ENCODE measurements around the gene NOL12. TPM values are rescaled to one million over a fixed set of nuclear protein-coding genes. Genes with fewer than 3 reads are reported as not detected.

NOL12 gene
- total RNA-seq, 1 donor from 2014 or later: 28.2 TPM

DNA sequence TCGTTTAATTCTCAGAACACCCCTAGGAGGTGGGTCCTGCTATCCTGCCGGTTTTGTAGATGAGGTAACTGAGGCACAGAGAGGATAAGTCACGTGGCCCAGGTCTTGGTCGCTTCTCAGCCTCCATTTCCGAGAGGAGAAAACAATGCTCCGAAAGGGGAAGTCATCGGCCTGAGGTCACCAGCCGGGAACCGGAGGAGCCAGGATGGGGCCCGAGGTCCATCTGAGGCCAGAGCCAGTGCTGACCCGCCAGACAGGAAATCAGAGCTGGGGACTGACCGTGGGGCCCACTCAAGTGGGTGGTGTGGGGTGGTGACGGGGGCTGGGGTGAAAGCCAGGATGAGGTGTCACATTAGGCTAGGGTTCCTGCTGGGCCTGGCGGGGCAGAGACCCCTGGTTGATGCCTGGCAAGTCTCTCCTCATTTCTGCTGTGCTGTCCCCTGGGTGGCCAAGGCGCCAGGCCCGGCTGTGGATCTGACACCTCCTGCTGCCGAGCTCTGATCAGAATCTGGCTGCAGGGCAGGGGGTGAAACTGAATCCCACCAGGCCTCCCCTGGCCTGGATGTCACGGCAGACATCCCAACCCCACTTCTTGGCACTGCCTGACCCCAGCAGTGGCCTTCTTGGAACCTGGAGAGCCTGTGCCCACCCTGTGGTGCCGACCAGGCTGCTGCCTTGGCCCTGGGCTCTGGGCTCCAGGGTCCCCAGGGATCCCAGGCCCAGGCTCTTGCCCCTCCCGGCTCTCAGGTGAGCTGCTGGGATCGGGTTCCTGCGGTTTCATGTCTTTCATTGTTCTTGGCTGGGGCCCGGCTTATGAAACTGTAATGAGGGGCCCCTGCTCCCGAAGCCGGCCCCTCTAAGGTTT, 22.7 kb downstream of the NOL12 start:
- intact Hi-C loops (cut with DNase I): no loop called here
- H3K9me3 ChIP-seq: no peaks in the 10 kb centered on the region
- H3K27me3 ChIP-seq: no peaks in the 10 kb centered on the region
- TF ChIP-seq CTCF (IDR thresholded peaks at IDR 0.05): no peak
- TF ChIP-seq POLR2A (IDR thresholded peaks at IDR 0.05): no peak
- TF ChIP-seq POLR2AphosphoS5 (IDR thresholded peaks at IDR 0.05; ENCODE audit: insufficient read depth in 1 of 2, low read depth in 1 of 2): no peak
- H3K36me3 ChIP-seq: no peaks in the 10 kb centered on the region
- DNase-seq (ENCODE audit: extremely low spot score in 2 of 2): no peak
- H3K4me3 ChIP-seq: no peak overlapping the region
- no peak overlapping the region for H3K27ac ChIP-seq
- H3K4me1 ChIP-seq: no peaks in the 10 kb centered on the region

GRCh38 chr22:37709445-37709765, 23.3 kb downstream of the NOL12 start:
- intact Hi-C loops (cut with DNase I): no loop called here
- TF ChIP-seq CTCF (IDR thresholded peaks at IDR 0.05) (no peak), POLR2A (IDR thresholded peaks at IDR 0.05) (no peak), POLR2AphosphoS5 (IDR thresholded peaks at IDR 0.05; ENCODE audit: insufficient read depth in 1 of 2, low read depth in 1 of 2) (no peak)

GRCh38 chr22:37710675-37711074, 24.5 kb downstream of the NOL12 start:
- no peak overlapping the region for H3K4me3 ChIP-seq
- intact Hi-C loops (cut with DNase I): no loop called here
- no peaks in the 10 kb centered on the region for H3K9me3 ChIP-seq
- no peak overlapping the region for H3K27ac ChIP-seq
- H3K4me1 ChIP-seq: no peaks in the 10 kb centered on the region
- no peaks in the 10 kb centered on the region for H3K36me3 ChIP-seq
- H3K27me3 ChIP-seq: no peaks in the 10 kb centered on the region
- TF ChIP-seq POLR2A (IDR thresholded peaks at IDR 0.05) (no peak), CTCF (IDR thresholded peaks at IDR 0.05) (no peak), POLR2AphosphoS5 (IDR thresholded peaks at IDR 0.05; ENCODE audit: insufficient read depth in 1 of 2, low read depth in 1 of 2) (no peak)
- DNase-seq (ENCODE audit: extremely low spot score in 2 of 2): no peak

More at GRCh38 chr22:37709445-37709765, 23.3 kb downstream of the NOL12 start:
- no peaks in the 10 kb centered on the region for H3K4me1 ChIP-seq
- DNase-seq (ENCODE audit: extremely low spot score in 2 of 2): no peak
- H3K4me3 ChIP-seq: no peak overlapping the region
- H3K9me3 ChIP-seq: no peaks in the 10 kb centered on the region
- no peak overlapping the region for H3K27ac ChIP-seq
- H3K36me3 ChIP-seq: no peaks in the 10 kb centered on the region
- no peaks in the 10 kb centered on the region for H3K27me3 ChIP-seq

DNA sequence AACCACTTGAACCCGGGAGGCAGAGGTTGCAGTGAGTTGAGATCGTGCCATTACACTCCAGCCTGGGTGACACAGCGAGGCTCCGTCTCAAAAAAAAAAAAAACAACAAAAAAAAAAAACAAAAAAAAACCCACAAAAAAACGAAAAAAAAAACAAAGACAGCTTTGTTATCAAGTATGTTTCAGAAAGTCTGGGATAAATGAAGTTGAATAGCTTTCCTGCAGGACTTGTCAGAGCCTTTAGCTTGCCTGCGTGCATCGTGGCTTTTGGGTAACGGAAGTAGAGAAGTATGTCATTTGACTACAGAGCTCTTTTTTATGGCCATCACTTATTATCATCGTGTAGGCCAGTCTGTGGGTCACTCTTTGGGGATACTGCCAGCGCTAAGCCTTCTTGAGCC, 25.3 kb downstream of the NOL12 start:
- intact Hi-C loops (cut with DNase I): no loop called here

More for the DNA sequence above, 25.3 kb downstream of the NOL12 start:
- H3K36me3 ChIP-seq: no peaks in the 10 kb centered on the region
- H3K9me3 ChIP-seq: no peaks in the 10 kb centered on the region
- no peak for TF ChIP-seq POLR2A (IDR thresholded peaks at IDR 0.05)
- no peak for TF ChIP-seq CTCF (IDR thresholded peaks at IDR 0.05)
- no peak for TF ChIP-seq POLR2AphosphoS5 (IDR thresholded peaks at IDR 0.05; ENCODE audit: insufficient read depth in 1 of 2, low read depth in 1 of 2)
- H3K27ac ChIP-seq: no peak overlapping the region
- no peak overlapping the region for H3K4me3 ChIP-seq
- no peaks in the 10 kb centered on the region for H3K27me3 ChIP-seq
- H3K4me1 ChIP-seq: no peaks in the 10 kb centered on the region
- DNase-seq (ENCODE audit: extremely low spot score in 2 of 2): no peak
